ENCODE results near the gene NHSL2. TPM values are rescaled to one million over a fixed set of nuclear protein-coding genes. Genes with fewer than 3 reads are reported as not detected.

NHSL2 gene
- total RNA-seq, 4 donors from 2014 or later: 10.4 to 31.4 (median 17.7) TPM

DNA sequence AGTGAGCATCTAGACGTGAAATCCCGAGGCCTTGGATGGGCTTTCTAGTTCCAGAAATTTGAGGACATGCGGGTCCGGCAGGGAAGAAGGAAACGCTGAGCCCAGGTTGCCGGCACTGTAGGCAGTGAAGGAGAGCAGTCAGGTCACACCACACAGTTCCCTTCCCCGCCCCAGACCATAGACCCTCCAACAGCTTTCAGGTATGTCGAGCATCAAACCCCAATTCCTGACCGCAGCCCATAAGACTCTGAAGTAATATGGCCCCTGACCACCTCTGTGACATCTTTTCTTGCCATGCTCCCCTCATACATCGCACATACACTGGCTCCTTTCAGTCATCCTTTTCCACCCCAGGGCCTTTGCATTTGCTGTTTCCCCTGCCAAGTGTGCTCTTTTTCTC is 198.0 kb downstream of the NHSL2 start:
- intact Hi-C loops (cut with DNase I): no loop called here
- WGBS: 89% methylated on average over 4 of the region's 10 CpGs
- no peak for TF ChIP-seq POLR2A (IDR thresholded peaks at IDR 0.05; ENCODE audit: low read depth)
- TF ChIP-seq EP300 (IDR thresholded peaks at IDR 0.05): no peak
- TF ChIP-seq POLR2AphosphoS5 (IDR thresholded peaks at IDR 0.05): no peak
- TF ChIP-seq, protein P1, sequence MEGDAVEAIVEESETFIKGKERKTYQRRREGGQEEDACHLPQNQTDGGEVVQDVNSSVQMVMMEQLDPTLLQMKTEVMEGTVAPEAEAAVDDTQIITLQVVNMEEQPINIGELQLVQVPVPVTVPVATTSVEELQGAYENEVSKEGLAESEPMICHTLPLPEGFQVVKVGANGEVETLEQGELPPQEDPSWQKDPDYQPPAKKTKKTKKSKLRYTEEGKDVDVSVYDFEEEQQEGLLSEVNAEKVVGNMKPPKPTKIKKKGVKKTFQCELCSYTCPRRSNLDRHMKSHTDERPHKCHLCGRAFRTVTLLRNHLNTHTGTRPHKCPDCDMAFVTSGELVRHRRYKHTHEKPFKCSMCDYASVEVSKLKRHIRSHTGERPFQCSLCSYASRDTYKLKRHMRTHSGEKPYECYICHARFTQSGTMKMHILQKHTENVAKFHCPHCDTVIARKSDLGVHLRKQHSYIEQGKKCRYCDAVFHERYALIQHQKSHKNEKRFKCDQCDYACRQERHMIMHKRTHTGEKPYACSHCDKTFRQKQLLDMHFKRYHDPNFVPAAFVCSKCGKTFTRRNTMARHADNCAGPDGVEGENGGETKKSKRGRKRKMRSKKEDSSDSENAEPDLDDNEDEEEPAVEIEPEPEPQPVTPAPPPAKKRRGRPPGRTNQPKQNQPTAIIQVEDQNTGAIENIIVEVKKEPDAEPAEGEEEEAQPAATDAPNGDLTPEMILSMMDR (IDR thresholded peaks at IDR 0.05): no peak
- no peak for DNase-seq (ENCODE audit: extremely low spot score)
- no peak overlapping the region for H3K4me3 ChIP-seq
- H3K36me3 ChIP-seq: no peaks in the 10 kb centered on the region
- H3K4me1 ChIP-seq: peaks cover 0 to 15% (median 10%) of the 10 kb centered on the region in 4 donors
- no peaks in the 10 kb centered on the region for H3K27me3 ChIP-seq
- H3K9me3 ChIP-seq: no peaks in the 10 kb centered on the region
- no peak overlapping the region for H3K27ac ChIP-seq (replicated peaks in 1 of 4)

DNA sequence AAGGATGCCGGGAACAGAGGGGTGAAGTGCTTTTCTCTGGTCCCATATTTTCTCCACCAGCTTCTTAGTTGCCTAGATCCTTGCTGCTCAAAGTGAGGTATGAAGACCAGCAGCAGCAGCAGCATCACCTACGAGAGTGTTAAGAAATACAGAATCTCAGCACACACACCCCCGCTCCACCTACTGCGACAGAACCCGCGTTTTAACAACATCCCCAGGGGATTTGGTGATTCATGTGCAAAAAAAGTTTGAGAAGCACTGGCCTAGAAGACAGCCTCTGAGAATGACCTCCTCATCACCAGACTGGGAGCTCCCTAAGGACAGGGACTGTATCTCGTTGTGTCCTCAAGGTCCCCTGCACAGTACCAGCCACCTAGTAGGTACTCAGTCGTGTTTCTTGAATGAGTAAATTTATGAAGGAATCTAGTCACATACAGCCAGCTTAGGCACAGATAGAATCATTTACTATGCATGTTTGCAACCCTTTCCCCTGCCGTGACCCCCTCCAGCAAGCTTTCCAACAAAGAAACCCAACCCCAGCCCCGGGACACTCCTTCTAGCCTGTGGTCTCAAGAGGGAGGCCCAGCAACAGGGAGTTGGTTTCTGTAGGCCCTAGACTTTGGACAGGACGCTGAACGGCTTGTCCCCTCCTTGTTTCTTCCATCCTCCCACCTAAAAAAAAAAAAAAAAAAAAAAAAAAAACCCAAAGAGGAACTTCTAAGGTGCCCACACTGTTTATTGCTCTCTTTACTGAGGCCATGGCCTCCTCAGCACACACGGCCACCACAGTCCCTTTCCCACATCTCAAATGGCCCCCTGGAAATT is 199.6 kb downstream of the NHSL2 start:
- no peak for DNase-seq (ENCODE audit: extremely low spot score)
- Histone ChIP-seq H3K4me3 (no peak overlapping the region), H3K4me1 (peaks cover 0 to 30% (median 25%) of the 10 kb centered on the region in 4 donors), H3K27ac (replicated peaks in 1 of 4) (no peak overlapping the region), H3K36me3 (no peaks in the 10 kb centered on the region), H3K9me3 (no peaks in the 10 kb centered on the region), H3K27me3 (no peaks in the 10 kb centered on the region)
- TF ChIP-seq POLR2A (IDR thresholded peaks at IDR 0.05; ENCODE audit: low read depth): no peak
- no peak for TF ChIP-seq EP300 (IDR thresholded peaks at IDR 0.05)
- TF ChIP-seq POLR2AphosphoS5 (IDR thresholded peaks at IDR 0.05): no peak
- TF ChIP-seq, protein P1 (IDR thresholded peaks at IDR 0.05): no peak
- intact Hi-C loops (cut with DNase I): no loop called here
- WGBS: 65% methylated on average over 13 of the region's 13 CpGs

DNA sequence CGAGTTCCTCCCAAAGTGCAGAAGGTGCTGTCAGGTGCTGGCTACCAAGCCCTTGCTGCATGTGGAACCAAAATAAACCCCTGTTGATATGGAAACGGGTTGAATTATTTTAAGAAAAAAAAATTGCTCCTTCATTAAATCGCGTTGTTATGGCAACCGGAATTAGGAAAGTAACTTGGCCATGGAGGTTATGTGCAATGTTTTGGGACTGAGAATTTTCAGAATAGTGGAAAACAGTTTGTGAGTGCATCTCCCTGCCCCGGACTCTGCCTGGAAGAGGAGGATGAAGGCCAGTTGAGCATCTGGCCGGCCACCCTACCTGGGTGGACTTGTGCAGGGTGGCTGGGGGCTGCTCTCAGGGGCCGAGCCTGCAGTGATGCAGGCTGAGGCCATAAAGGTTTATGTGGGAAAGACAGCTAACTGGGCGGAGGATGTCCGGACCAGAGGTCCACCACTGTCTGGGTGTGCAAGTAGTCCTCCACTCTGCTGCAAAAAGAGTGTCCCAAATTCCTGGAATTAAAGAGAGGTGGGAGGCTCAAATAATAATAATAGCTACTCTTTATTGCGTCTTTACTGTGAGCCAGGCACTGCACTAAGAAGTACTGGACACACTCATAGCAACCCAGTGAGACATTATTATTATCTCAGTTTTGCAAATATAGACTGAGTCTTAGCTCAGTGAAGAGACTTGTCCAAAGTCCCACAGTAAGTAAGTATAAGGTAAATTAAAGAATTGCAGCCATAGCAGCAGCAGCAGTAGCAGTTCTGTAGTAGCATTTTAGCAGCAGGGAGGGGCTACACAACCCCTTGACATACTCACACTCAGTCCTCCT is 200.4 kb downstream of the NHSL2 start:
- H3K4me1 ChIP-seq: peaks cover 0 to 35% (median 28%) of the 10 kb centered on the region in 4 donors
- intact Hi-C loops (cut with DNase I): no loop called here
- TF ChIP-seq POLR2A (IDR thresholded peaks at IDR 0.05; ENCODE audit: low read depth): no peak
- TF ChIP-seq EP300 (IDR thresholded peaks at IDR 0.05): no peak
- TF ChIP-seq, protein P1 (IDR thresholded peaks at IDR 0.05): no peak
- TF ChIP-seq POLR2AphosphoS5 (IDR thresholded peaks at IDR 0.05): no peak
- no peaks in the 10 kb centered on the region for H3K27me3 ChIP-seq
- H3K4me3 ChIP-seq: no peak overlapping the region
- no peak overlapping the region for H3K27ac ChIP-seq (replicated peaks in 1 of 4)
- H3K36me3 ChIP-seq: no peaks in the 10 kb centered on the region
- no peaks in the 10 kb centered on the region for H3K9me3 ChIP-seq
- WGBS: 82% methylated on average over 11 of the region's 11 CpGs
- no peak for DNase-seq (ENCODE audit: extremely low spot score)

DNA sequence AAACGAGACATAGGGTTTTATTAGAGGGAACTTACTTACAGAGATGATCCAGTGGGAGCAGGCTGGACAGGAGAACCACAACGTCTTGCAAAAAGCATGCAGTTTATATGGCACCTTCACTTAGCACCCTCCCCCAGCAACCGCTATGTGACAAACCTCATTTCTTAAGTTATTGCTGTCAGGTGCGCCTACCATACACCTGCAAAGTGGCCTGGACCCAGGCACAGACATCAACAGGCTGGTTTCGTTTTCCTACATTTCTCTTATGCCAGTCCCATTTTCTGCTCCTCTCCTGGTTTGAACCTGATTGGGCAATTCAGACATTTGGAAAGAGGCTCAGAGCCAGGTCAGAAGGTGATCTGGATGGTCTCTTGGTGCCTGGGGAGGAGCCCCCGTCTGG is 202.8 kb downstream of the NHSL2 start:
- TF ChIP-seq POLR2A (IDR thresholded peaks at IDR 0.05; ENCODE audit: low read depth): no peak
- no peak for TF ChIP-seq EP300 (IDR thresholded peaks at IDR 0.05)
- no peak for TF ChIP-seq POLR2AphosphoS5 (IDR thresholded peaks at IDR 0.05)
- TF ChIP-seq, protein P1 (IDR thresholded peaks at IDR 0.05): no peak
- 70% methylated on average over 6 of the region's 6 CpGs for WGBS
- no peaks in the 10 kb centered on the region for H3K36me3 ChIP-seq
- no peak for DNase-seq (ENCODE audit: extremely low spot score)
- no peaks in the 10 kb centered on the region for H3K27me3 ChIP-seq
- H3K9me3 ChIP-seq: no peaks in the 10 kb centered on the region
- peaks cover 0 to 35% (median 26%) of the 10 kb centered on the region in 4 donors for H3K4me1 ChIP-seq
- H3K27ac ChIP-seq (replicated peaks in 1 of 4): peak overlapping the region; percentile 54 to 64 (median 58)
- intact Hi-C loops (cut with DNase I): no loop called here
- no peak overlapping the region for H3K4me3 ChIP-seq

Data from esophagus muscularis mucosa (tissue), 4 donors.